Left ventricle myocardium inferior (tissue), 1 donor: Measurements from ENCODE around the gene ZNF182. TPM values are rescaled to one million over a fixed set of nuclear protein-coding genes. Genes with fewer than 3 reads are reported as not detected.
A peak's percentile ranks its signal among the peaks of the same experiment; 100 is the strongest.
"Not testable (repeated sequence)": the region's sequence is repeated elsewhere in the genome, so short reads cannot be mapped to it uniquely, and the experiment has no call there.

Experiments used
- DNase-seq: peaks from one replicate; pipeline ENCODE4 v3.0.0-alpha.2; 2020
- H3K27ac ChIP-seq: fragments of 200-600 bp; replicated peaks from 2 replicates; pipeline ENCODE4 v1.8.0; 2021
- H3K27me3 ChIP-seq: fragments of 200-600 bp; 2 replicates; pipeline ENCODE4 v1.8.0; 2021; ENCODE audit warnings: low read depth
- H3K36me3 ChIP-seq: fragments of 200-600 bp; 2 replicates; pipeline ENCODE4 v1.8.0; 2021
- H3K4me1 ChIP-seq: fragments of 200-600 bp; 2 replicates; pipeline ENCODE4 v1.8.0; 2021
- H3K4me3 ChIP-seq: fragments of 200-600 bp; 2 replicates; pipeline ENCODE4 v1.8.0; 2021; ENCODE audit warnings: mild to moderate bottlenecking, moderate library complexity
- H3K9me3 ChIP-seq: fragments of 200-600 bp; replicated peaks from 2 replicates; pipeline ENCODE4 v1.8.0; 2021
- CTCF ChIP-seq: fragments of 200-600 bp; IDR thresholded peaks from 2 replicates; pipeline ENCODE4 v1.8.0; 2021; ENCODE audit warnings: antibody characterized with exemption, mild to moderate bottlenecking, borderline replicate concordance
- intact Hi-C: fragments of 100-400 bp; cut with micrococcal nuclease; formaldehyde crosslinking; loops from one replicate; pipeline ENCODE4 v1.11.0; 2022
- total RNA-seq: library from RNA; stranded (reverse); fragmentation: NEBNext Ultra II Directional; extraction: Animal tissue kit (Norgen Biotek cat#: 25700); gene quantifications from one replicate; pipeline ENCODE4 v1.2.1, GENCODE V29; 2021
- donor health status: DM: no; HTN: yes; CAD: no; lungs with severe emphysema.

ZNF182 gene
- total RNA-seq, 1 donor from 2014 or later: 3.2 TPM

- no peak overlapping the region for H3K27ac ChIP-seq
- peak; percentile 17 for TF ChIP-seq CTCF
- no peaks in the 10 kb centered on the region for H3K4me1 ChIP-seq
- intact Hi-C loops: no loop called here
- H3K9me3 ChIP-seq: no peaks in the 10 kb centered on the region
- no peak for DNase-seq
- H3K36me3 ChIP-seq: no peaks in the 10 kb centered on the region
- no peak overlapping the region for H3K4me3 ChIP-seq
- no peaks in the 10 kb centered on the region for H3K27me3 ChIP-seq
Measured at GRCh38 chrX:47958761-47959342, 44.9 kb downstream of the ZNF182 start.

- DNase-seq, H3K27me3 ChIP-seq, H3K27ac ChIP-seq, H3K4me1 ChIP-seq, H3K36me3 ChIP-seq, intact Hi-C loops, H3K4me3 ChIP-seq, H3K9me3 ChIP-seq: not testable (repeated sequence)
Measured at GRCh38 chrX:47958206-47958605, 45.6 kb downstream of the ZNF182 start.

DNA sequence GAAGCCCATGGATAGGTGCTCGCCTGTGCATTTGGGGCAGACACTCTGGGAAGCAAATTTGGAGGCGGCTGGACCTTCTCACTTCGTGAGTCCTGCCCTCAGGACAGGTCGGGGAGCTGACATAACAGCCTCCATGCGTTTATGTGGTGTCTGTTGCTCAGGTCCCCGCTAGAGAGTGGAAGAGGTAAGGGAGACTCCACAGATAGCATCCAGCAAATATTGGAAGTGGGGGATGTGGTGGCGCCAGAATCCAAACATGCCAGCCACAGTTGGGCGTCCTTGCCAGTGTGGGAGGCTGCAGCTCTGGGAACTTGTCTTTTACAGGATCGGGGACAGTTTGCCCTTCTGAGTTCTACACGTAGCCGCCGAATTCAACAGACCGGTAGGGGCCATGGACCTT is 47.8 kb downstream of the ZNF182 start:
- intact Hi-C loops: no loop called here
- Histone ChIP-seq H3K9me3 (peaks cover 9% of the 10 kb centered on the region), H3K27me3 (no peaks in the 10 kb centered on the region), H3K27ac (no peak overlapping the region), H3K36me3 (no peaks in the 10 kb centered on the region), H3K4me1 (no peaks in the 10 kb centered on the region), H3K4me3 (no peak overlapping the region)
- no peak for TF ChIP-seq CTCF
- no peak for DNase-seq

DNA sequence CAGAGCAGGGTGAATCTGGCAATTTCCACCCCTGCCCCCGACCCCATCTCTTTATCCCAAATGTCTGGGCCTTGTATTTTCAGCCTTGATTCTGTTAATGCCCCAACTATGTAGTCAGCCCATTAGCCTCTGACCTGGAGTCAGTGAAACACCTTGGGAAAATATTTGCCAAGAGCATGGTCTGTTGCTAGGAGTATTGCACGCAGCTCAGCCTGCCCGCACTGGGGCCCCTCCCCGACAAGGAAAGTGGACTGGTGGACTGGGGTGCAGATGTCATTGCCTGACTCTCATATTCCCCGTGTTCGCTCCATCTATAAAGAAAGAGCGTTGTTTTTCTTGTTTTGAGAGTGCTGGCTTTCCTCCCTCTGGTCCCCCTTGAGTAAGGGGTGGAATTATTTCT is 48.5 kb downstream of the ZNF182 start:
- H3K4me1 ChIP-seq, H3K27ac ChIP-seq, H3K4me3 ChIP-seq, H3K27me3 ChIP-seq, H3K36me3 ChIP-seq, intact Hi-C loops, DNase-seq: not testable (repeated sequence)
- H3K9me3 ChIP-seq: peaks cover 16% of the 10 kb centered on the region

- no peak for DNase-seq
- Histone ChIP-seq H3K9me3 (no peaks in the 10 kb centered on the region), H3K36me3 (no peaks in the 10 kb centered on the region), H3K27ac (no peak overlapping the region), H3K4me3 (no peak overlapping the region), H3K4me1 (no peaks in the 10 kb centered on the region), H3K27me3 (no peaks in the 10 kb centered on the region)
- intact Hi-C loops: no loop called here
- TF ChIP-seq CTCF: no peak
Measured at GRCh38 chrX:47941423-47941822, 62.4 kb downstream of the ZNF182 start.

DNA sequence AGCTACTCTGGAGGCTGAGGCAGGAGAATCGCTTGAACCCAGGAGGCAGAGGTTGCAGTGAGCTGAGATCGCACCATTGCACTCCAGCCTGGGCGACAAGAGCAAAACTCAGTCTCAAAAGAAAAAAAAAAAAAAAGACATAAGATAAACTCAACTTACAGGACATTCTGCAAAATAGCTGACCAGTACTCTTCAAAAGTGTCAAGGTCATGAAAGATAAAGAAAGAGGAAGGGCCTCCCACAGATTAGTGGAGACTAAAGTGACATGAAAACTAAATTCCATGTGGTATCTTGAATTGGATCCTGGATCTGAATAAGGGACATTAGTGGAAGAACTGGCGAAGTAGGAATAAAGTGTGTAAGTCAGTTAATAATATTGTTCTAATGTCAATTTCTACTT is 63.3 kb downstream of the ZNF182 start:
- intact Hi-C loops: no loop called here
- no peaks in the 10 kb centered on the region for H3K4me1 ChIP-seq
- H3K9me3 ChIP-seq: no peaks in the 10 kb centered on the region
- no peak for TF ChIP-seq CTCF
- H3K27ac ChIP-seq: no peak overlapping the region
- no peak overlapping the region for H3K4me3 ChIP-seq
- H3K36me3 ChIP-seq: no peaks in the 10 kb centered on the region
- no peaks in the 10 kb centered on the region for H3K27me3 ChIP-seq
- DNase-seq: no peak

DNA sequence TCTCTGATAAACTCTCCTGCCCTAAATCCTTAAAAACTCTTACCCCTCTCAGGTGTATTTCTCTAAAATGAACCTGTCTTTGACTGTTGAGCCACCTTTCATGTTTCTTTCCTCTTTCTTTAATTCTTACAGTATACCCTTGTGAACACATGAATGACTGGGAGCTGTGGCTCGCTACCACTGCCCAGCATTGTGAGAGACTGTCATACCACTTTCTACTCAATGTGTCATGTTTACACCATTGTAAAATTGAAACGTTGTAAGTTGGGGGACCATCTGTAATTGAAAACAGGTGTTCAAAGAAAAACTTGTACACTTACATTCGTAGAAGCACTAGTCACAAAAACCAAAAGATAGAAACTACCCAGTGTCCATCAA is 66.9 kb downstream of the ZNF182 start:
- H3K36me3 ChIP-seq: no peaks in the 10 kb centered on the region
- H3K27ac ChIP-seq: no peak overlapping the region
- intact Hi-C loops: no loop called here
- DNase-seq: no peak
- H3K4me3 ChIP-seq: peak overlapping the region; percentile 34
- H3K4me1 ChIP-seq: no peaks in the 10 kb centered on the region
- H3K27me3 ChIP-seq: no peaks in the 10 kb centered on the region
- no peak for TF ChIP-seq CTCF
- no peaks in the 10 kb centered on the region for H3K9me3 ChIP-seq
